OCI-LY1 (cell line): ENCODE data around the gene ASB16.

Experiments
- H2AFZ ChIP-seq: fragments of 200-600 bp; sonication (generic), shearing (Covaris generic); 2 replicates; pipeline ENCODE4 v1.6.0; 2014; ENCODE audit warnings: antibody characterized with exemption, mild to moderate bottlenecking, low read length
- H3F3A ChIP-seq: fragments of 200-600 bp; sonication (generic), shearing (Covaris generic); 2 replicates; pipeline ENCODE4 v1.6.0; 2014; ENCODE audit warnings: mild to moderate bottlenecking, antibody characterized with exemption, low read length, moderate library complexity; ENCODE audit not compliant: insufficient read depth
- H3K27ac ChIP-seq: fragments of 200-600 bp; sonication (generic); 2 replicates; pipeline ENCODE4 v1.5.1; 2014; ENCODE audit warnings: low read length, mixed run types, mild to moderate bottlenecking, low read depth; ENCODE audit not compliant: poor library complexity, severe bottlenecking
- H3K27me3 ChIP-seq: fragments of 200-600 bp; sonication (generic); 2 replicates; pipeline ENCODE4 v1.6.0; 2014; ENCODE audit warnings: antibody characterized with exemption, mild to moderate bottlenecking, low read length, moderate library complexity; ENCODE audit not compliant: insufficient read depth
- H3K36me3 ChIP-seq: fragments of 200-600 bp; sonication (generic); 2 replicates; pipeline ENCODE4 v1.6.1; 2014; ENCODE audit warnings: mild to moderate bottlenecking, antibody characterized with exemption, low read length, moderate library complexity, mixed read lengths; ENCODE audit not compliant: insufficient read depth
- H3K4me1 ChIP-seq: fragments of 200-600 bp; sonication (generic); 2 replicates; pipeline ENCODE4 v1.5.1; 2014; ENCODE audit warnings: mild to moderate bottlenecking, low read length, moderate library complexity; ENCODE audit not compliant: insufficient read depth, severe bottlenecking
- H3K4me2 ChIP-seq: fragments of 200-600 bp; sonication (generic), shearing (Covaris generic); 2 replicates; pipeline ENCODE4 v1.6.1; 2014; ENCODE audit warnings: low read length
- H3K4me3 ChIP-seq: fragments of 200-600 bp; sonication (generic); 2 replicates; pipeline ENCODE4 v1.5.1; 2014; ENCODE audit warnings: low read length, low read depth, mild to moderate bottlenecking, mixed read lengths; ENCODE audit not compliant: poor library complexity, severe bottlenecking
- H3K79me2 ChIP-seq: fragments of 200-600 bp; shearing (Covaris generic); 2 replicates; pipeline ENCODE4 v1.6.1; 2016; ENCODE audit warnings: mixed run types, low read length, mixed read lengths; ENCODE audit not compliant: insufficient read depth
- H3K9ac ChIP-seq: fragments of 200-600 bp; sonication (generic), shearing (Covaris generic); 2 replicates; pipeline ENCODE4 v1.6.1; 2014; ENCODE audit warnings: mild to moderate bottlenecking, low read length, mixed read lengths
- H3K9me2 ChIP-seq: fragments of 200-600 bp; sonication (generic), shearing (Covaris generic); 2 replicates; pipeline ENCODE4 v1.6.1; 2014; ENCODE audit warnings: low read depth, mild to moderate bottlenecking, low read length, mixed read lengths
- H3K9me3 ChIP-seq: fragments of 200-600 bp; shearing (Covaris generic); 2 replicates; pipeline ENCODE4 v1.6.1; 2014; ENCODE audit warnings: low read length, mixed read lengths
- H4K20me1 ChIP-seq: fragments of 200-600 bp; sonication (generic), shearing (Covaris generic); 2 replicates; pipeline ENCODE4 v1.6.0; 2016; ENCODE audit warnings: mild to moderate bottlenecking, low read length; ENCODE audit not compliant: insufficient read depth
- EZH2 ChIP-seq: fragments of 200-600 bp; sonication (generic), shearing (Covaris generic); IDR thresholded peaks from 2 replicates; pipeline ENCODE4 v1.8.0; 2017; ENCODE audit warnings: borderline replicate concordance, mixed run types, mild to moderate bottlenecking, antibody characterized with exemption, low read length, moderate library complexity, mixed read lengths
- TF ChIP-seq, protein P1 (sequence below): fragments of 200-600 bp; sonication (generic), shearing (Covaris generic); IDR thresholded peaks from 2 replicates; pipeline ENCODE4 v1.5.1; 2017; ENCODE audit warnings: mild to moderate bottlenecking, antibody characterized with exemption, low read length, moderate library complexity, mixed read lengths

Gene ASB16

DNA sequence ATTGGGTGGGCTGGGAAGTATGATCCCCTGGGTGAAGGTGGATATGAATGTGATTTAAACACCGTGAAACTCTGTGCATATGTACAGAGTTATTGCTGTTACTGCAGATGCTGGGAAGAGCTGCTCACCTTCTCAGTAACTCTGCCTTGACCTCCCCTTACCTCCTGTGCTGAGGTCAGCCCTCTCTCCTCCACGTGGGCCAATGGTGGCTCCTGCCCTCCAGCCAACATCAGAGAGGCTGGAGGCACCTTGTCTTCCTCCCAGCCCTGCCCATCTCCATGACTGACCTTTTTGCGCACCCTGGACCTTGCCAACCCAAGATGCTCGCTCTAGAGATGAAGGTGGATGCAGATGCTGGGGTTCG is 387 bp upstream of the ASB16 start:
- Histone ChIP-seq H2AFZ (no peak overlapping the region), H3K27me3 (no peaks in the 10 kb centered on the region), H3K4me2 (no peak overlapping the region), H3K9ac (no peak overlapping the region), H3K9me2 (no peaks in the 10 kb centered on the region), H3K4me1 (peaks cover 12% of the 10 kb centered on the region), H3K79me2 (no peaks in the 10 kb centered on the region), H3K4me3 (no peak overlapping the region), H3K36me3 (peaks cover 4% of the 10 kb centered on the region; the same call in 1 of the 2 replicates), H3F3A (no peaks in the 10 kb centered on the region), H3K9me3 (no peaks in the 10 kb centered on the region), H3K27ac (no peak overlapping the region), H4K20me1 (no peaks in the 10 kb centered on the region)
- no peak for TF ChIP-seq EZH2

GRCh38 chr17:44171931-44172455 is 1.5 kb downstream of the ASB16 start:
- Histone ChIP-seq H3K27me3 (no peaks in the 10 kb centered on the region), H4K20me1 (no peaks in the 10 kb centered on the region), H2AFZ (no peak overlapping the region), H3K27ac (no peak overlapping the region), H3K9ac (no peak overlapping the region), H3K36me3 (peaks cover 18% of the 10 kb centered on the region), H3K9me2 (no peaks in the 10 kb centered on the region), H3K9me3 (no peaks in the 10 kb centered on the region), H3K4me3 (no peak overlapping the region), H3K79me2 (no peaks in the 10 kb centered on the region), H3K4me2 (no peak overlapping the region), H3F3A (no peaks in the 10 kb centered on the region), H3K4me1 (peaks cover 12% of the 10 kb centered on the region)
- TF ChIP-seq EZH2: no peak
- TF ChIP-seq, protein P1, sequence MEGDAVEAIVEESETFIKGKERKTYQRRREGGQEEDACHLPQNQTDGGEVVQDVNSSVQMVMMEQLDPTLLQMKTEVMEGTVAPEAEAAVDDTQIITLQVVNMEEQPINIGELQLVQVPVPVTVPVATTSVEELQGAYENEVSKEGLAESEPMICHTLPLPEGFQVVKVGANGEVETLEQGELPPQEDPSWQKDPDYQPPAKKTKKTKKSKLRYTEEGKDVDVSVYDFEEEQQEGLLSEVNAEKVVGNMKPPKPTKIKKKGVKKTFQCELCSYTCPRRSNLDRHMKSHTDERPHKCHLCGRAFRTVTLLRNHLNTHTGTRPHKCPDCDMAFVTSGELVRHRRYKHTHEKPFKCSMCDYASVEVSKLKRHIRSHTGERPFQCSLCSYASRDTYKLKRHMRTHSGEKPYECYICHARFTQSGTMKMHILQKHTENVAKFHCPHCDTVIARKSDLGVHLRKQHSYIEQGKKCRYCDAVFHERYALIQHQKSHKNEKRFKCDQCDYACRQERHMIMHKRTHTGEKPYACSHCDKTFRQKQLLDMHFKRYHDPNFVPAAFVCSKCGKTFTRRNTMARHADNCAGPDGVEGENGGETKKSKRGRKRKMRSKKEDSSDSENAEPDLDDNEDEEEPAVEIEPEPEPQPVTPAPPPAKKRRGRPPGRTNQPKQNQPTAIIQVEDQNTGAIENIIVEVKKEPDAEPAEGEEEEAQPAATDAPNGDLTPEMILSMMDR: no peak

DNA sequence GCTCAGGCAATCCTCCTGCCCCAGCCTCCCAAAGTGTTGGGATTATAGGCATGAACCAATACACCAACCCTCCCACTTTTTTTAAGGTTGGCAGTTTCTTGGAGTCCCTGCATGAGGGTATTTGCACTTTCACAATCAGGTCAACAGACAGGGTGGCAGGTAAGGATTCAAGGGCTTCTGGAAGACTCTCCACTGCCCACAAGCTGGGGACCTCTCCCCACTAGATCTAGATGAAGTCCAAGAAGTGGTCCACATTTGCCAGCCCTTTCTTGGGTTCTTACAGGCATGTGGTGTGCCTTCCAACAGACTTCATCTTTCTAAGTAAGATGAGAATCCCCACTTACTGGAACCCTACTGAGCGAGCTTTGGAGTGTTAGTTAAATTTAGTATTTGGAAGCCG is 3.9 kb downstream of the ASB16 start:
- no peaks in the 10 kb centered on the region for H3K9me3 ChIP-seq
- H3K79me2 ChIP-seq: no peaks in the 10 kb centered on the region
- peaks cover 36% of the 10 kb centered on the region for H3K36me3 ChIP-seq
- H3K4me1 ChIP-seq: peaks cover 12% of the 10 kb centered on the region
- H3K27me3 ChIP-seq: no peaks in the 10 kb centered on the region
- H3K4me2 ChIP-seq: no peak overlapping the region
- no peak overlapping the region for H2AFZ ChIP-seq
- no peak overlapping the region for H3K27ac ChIP-seq
- no peak overlapping the region for H3K9ac ChIP-seq
- no peaks in the 10 kb centered on the region for H3F3A ChIP-seq
- H3K9me2 ChIP-seq: no peaks in the 10 kb centered on the region
- TF ChIP-seq, protein P1: no peak
- TF ChIP-seq EZH2: no peak
- no peaks in the 10 kb centered on the region for H4K20me1 ChIP-seq
- H3K4me3 ChIP-seq: no peak overlapping the region

- no peaks in the 10 kb centered on the region for H3K79me2 ChIP-seq
- no peak overlapping the region for H3K27ac ChIP-seq
- no peak overlapping the region for H3K4me2 ChIP-seq
- no peaks in the 10 kb centered on the region for H4K20me1 ChIP-seq
- no peaks in the 10 kb centered on the region for H3K9me3 ChIP-seq
- no peaks in the 10 kb centered on the region for H3F3A ChIP-seq
- TF ChIP-seq EZH2: no peak
- TF ChIP-seq, protein P1: no peak
- H2AFZ ChIP-seq: no peak overlapping the region
- H3K27me3 ChIP-seq: no peaks in the 10 kb centered on the region
- peaks cover 36% of the 10 kb centered on the region for H3K36me3 ChIP-seq
- no peak overlapping the region for H3K9ac ChIP-seq
- no peaks in the 10 kb centered on the region for H3K9me2 ChIP-seq
- no peak overlapping the region for H3K4me3 ChIP-seq
- H3K4me1 ChIP-seq: no peaks in the 10 kb centered on the region
These were observed 5.8 kb downstream of the ASB16 start for GRCh38 chr17:44176257-44176656.
